HAP-1 (cell line): ENCODE results near the gene C14orf93.

ENCODE experiments used
- DNase-seq, 2 experiments: peaks; one replicate each; pipeline ENCODE4 v3.0.0-alpha.2; 2016 to 2020; ENCODE audit warnings: low spot score in 2 of 2
- H3K27me3 ChIP-seq: fragments of 250-450 bp; sonication (Bioruptor Pico); 2 replicates; pipeline ENCODE4 v1.5.1; 2020; ENCODE audit warnings: low read depth, mild to moderate bottlenecking, moderate library complexity
- H3K36me3 ChIP-seq: fragments of 250-450 bp; sonication (Bioruptor Pico); replicated peaks from 2 replicates; pipeline ENCODE4 v1.5.1; 2020; ENCODE audit warnings: mild to moderate bottlenecking
- H3K4me1 ChIP-seq: fragments of 250-450 bp; sonication (Bioruptor Pico); 2 replicates; pipeline ENCODE4 v1.5.1; 2020; ENCODE audit warnings: mild to moderate bottlenecking
- H3K4me3 ChIP-seq: fragments of 250-450 bp; sonication (Bioruptor Pico); 2 replicates; pipeline ENCODE4 v1.5.1; 2020; ENCODE audit warnings: mild to moderate bottlenecking, moderate library complexity
- H3K9me3 ChIP-seq: fragments of 250-450 bp; sonication (Bioruptor Pico); 2 replicates; pipeline ENCODE4 v1.5.1; 2020; ENCODE audit warnings: mild to moderate bottlenecking, moderate library complexity
- in situ Hi-C: fragments of 300-500 bp; cut with MboI; formaldehyde crosslinking; loops from 3 replicates; pipeline ENCODE4 v1.14.3; 2020; ENCODE audit warnings: low sequenced_read_pairs, inconsistent platforms, mixed read lengths

C14orf93 gene

GRCh38 chr14:23040100-23040499, 30.2 kb upstream of the C14orf93 start:
- H3K9me3 ChIP-seq = no peaks in the 10 kb centered on the region
- no peak overlapping the region for H3K4me3 ChIP-seq
- H3K27me3 ChIP-seq = no peaks in the 10 kb centered on the region
- DNase-seq = no peak
- no peaks in the 10 kb centered on the region for H3K36me3 ChIP-seq
- H3K4me1 ChIP-seq = peaks cover 3% of the 10 kb centered on the region
- in situ Hi-C loops = no loop called here

DNA sequence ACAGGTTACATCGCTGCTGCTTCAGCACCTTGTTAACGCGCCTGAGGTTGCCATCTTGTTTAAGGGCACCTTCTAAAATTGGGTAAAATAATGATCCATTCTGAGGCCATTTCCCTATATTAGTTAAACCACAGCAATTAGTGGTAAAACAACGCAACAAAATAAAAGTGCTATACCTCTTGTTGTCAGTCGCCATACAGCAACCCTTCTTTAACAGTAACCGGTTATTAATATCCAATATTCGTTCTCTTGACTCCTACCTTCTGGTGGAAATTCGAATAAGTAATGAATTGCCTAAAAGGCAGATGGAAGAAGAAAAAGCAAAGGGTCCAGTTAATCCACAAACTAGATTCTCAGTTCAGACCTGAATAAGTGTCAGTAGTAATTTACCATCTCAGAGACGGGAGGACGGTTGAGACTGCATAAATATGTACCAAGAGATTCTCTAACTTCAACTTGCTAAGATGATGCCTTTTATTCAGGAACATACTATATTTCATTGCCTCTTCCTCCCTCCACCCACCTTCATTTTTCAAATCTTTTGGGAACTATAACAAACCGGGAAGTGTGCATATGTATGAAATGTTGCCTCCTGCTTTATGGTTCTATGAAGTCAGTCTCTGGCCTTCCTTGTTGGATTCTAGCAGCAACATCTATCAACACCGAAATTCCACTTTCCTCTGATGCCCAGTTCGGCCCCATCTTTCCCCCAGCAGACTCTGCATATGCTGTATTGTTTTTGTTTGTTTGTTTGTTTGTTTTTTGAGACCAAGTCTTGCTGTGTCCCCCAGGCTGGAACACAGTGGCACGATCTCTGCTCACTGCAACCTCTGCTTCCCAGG, 25.6 kb upstream of the C14orf93 start:
- H3K27me3 ChIP-seq = no peaks in the 10 kb centered on the region
- H3K9me3 ChIP-seq = no peaks in the 10 kb centered on the region
- in situ Hi-C loops = no loop called here
- H3K4me1 ChIP-seq = peaks cover 9% of the 10 kb centered on the region
- peak overlapping the region; percentile 88 for H3K4me3 ChIP-seq
- DNase-seq = no peak
- peaks cover 35% of the 10 kb centered on the region for H3K36me3 ChIP-seq

- DNase-seq = peak; percentile 93 to 96
- in situ Hi-C loops = no loop called here
Measured at GRCh38 chr14:23034498-23035302, 24.8 kb upstream of the C14orf93 start, which contains the start of gene PSMB5. Gene PSMB5, minus strand, starts transcription at chr14:23034900. Its CDS starts 19 bp downstream, at chr14:23034881.

GRCh38 chr14:23033801-23034497, 24.0 kb upstream of the C14orf93 start:
- peak overlapping the region; percentile 88 for H3K4me3 ChIP-seq
- in situ Hi-C loops = no loop called here
- peaks cover 9% of the 10 kb centered on the region for H3K4me1 ChIP-seq

More at GRCh38 chr14:23034498-23035302, 24.8 kb upstream of the C14orf93 start, which contains the start of gene PSMB5:
- Histone ChIP-seq H3K4me1 (peaks cover 9% of the 10 kb centered on the region), H3K27me3 (no peaks in the 10 kb centered on the region), H3K36me3 (peaks cover 44% of the 10 kb centered on the region), H3K9me3 (no peaks in the 10 kb centered on the region), H3K4me3 (peak within 1 kb of the TSS; percentile 88)

GRCh38 chr14:23033251-23033727, 23.3 kb upstream of the C14orf93 start:
- H3K4me3 ChIP-seq = peak overlapping the region; percentile 88
- peaks cover 9% of the 10 kb centered on the region for H3K4me1 ChIP-seq
- H3K36me3 ChIP-seq = peaks cover 57% of the 10 kb centered on the region
- H3K9me3 ChIP-seq = no peaks in the 10 kb centered on the region
- DNase-seq = no peak
- H3K27me3 ChIP-seq = no peaks in the 10 kb centered on the region
- in situ Hi-C loops = no loop called here

More at GRCh38 chr14:23033801-23034497, 24.0 kb upstream of the C14orf93 start:
- peaks cover 50% of the 10 kb centered on the region for H3K36me3 ChIP-seq
- H3K27me3 ChIP-seq = no peaks in the 10 kb centered on the region
- no peaks in the 10 kb centered on the region for H3K9me3 ChIP-seq
- DNase-seq = no peak

GRCh38 chr14:23030936-23031335, 21.0 kb upstream of the C14orf93 start:
- H3K9me3 ChIP-seq = no peaks in the 10 kb centered on the region
- DNase-seq = no peak
- peaks cover 75% of the 10 kb centered on the region for H3K36me3 ChIP-seq
- H3K4me3 ChIP-seq = no peak overlapping the region
- in situ Hi-C loops = no loop called here
- no peaks in the 10 kb centered on the region for H3K27me3 ChIP-seq
- H3K4me1 ChIP-seq = peaks cover 9% of the 10 kb centered on the region

DNA sequence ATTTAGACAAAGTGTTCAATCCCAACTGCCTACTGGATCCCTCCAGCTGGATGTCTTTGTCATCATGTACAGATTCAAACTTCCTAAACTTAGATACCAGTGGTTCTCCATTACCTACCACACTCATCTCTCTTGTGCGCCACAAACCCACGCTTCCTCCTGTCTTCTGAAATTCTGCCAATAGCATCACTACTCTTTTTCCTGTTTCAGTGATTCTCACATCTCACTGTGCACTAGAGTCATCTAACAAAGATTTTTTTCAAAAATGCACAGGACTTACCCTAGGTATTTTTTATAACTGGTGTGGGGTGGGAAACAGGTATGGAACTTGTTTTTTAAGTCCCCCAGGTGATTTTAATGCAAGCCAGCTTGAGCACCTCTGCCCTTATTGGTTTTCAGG, 18.9 kb upstream of the C14orf93 start:
- DNase-seq = no peak
- H3K4me1 ChIP-seq = peaks cover 4% of the 10 kb centered on the region
- H3K4me3 ChIP-seq = no peak overlapping the region
- peaks cover 86% of the 10 kb centered on the region for H3K36me3 ChIP-seq
- in situ Hi-C loops = no loop called here
- H3K9me3 ChIP-seq = no peaks in the 10 kb centered on the region
- H3K27me3 ChIP-seq = no peaks in the 10 kb centered on the region

GRCh38 chr14:23025151-23025814, 15.3 kb upstream of the C14orf93 start:
- Histone ChIP-seq H3K4me1 (no peaks in the 10 kb centered on the region; the same call in 1 of the 2 replicates), H3K4me3 (no peak overlapping the region), H3K9me3 (no peaks in the 10 kb centered on the region), H3K36me3 (peaks cover 55% of the 10 kb centered on the region), H3K27me3 (no peaks in the 10 kb centered on the region)
- no peak for DNase-seq
- in situ Hi-C loops = no loop called here

GRCh38 chr14:23024612-23025075, 14.7 kb upstream of the C14orf93 start:
- Histone ChIP-seq H3K9me3 (no peaks in the 10 kb centered on the region), H3K27me3 (no peaks in the 10 kb centered on the region), H3K4me3 (no peak overlapping the region), H3K4me1 (no peaks in the 10 kb centered on the region), H3K36me3 (peaks cover 49% of the 10 kb centered on the region)
- DNase-seq = no peak
- in situ Hi-C loops = no loop called here

GRCh38 chr14:23023795-23024152, 13.8 kb upstream of the C14orf93 start:
- Histone ChIP-seq H3K4me1 (no peaks in the 10 kb centered on the region), H3K9me3 (no peaks in the 10 kb centered on the region), H3K27me3 (no peaks in the 10 kb centered on the region), H3K4me3 (no peak overlapping the region), H3K36me3 (peaks cover 41% of the 10 kb centered on the region)
- DNase-seq = no peak
- in situ Hi-C loops = no loop called here

- no peaks in the 10 kb centered on the region for H3K9me3 ChIP-seq
- H3K27me3 ChIP-seq = no peaks in the 10 kb centered on the region
- in situ Hi-C loops = no loop called here
- DNase-seq = no peak
- H3K36me3 ChIP-seq = peaks cover 36% of the 10 kb centered on the region
- H3K4me1 ChIP-seq = no peaks in the 10 kb centered on the region
- H3K4me3 ChIP-seq = no peak overlapping the region
Measured at GRCh38 chr14:23023022-23023794, 13.3 kb upstream of the C14orf93 start.

DNA sequence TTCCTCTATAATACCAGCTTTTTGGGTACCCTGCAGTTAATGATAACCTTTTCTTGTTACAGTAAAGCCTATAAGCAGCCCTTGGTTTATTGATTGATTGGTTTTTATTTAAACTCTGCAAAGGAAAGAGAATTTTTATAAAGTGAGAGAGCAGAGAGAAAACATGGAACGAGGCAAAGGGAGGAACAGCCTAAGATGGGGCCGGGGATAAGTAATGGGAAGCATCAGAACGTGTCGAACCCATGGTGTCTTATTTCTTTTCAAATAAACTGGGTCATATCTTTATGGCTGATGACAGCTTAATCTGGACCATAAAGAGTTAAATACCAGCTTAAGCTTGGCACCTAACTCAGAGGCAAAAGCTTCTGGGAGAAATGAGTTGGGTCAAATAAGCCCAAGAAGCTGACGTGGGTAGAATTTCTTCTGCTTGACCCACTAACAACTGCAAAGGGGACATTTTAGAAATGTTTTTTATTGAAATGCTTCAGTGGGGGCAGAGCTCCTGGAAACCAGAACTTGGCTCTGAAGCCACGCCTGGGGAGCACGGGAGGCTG, 12.0 kb upstream of the C14orf93 start:
- in situ Hi-C loops = no loop called here
- Histone ChIP-seq H3K4me1 (no peaks in the 10 kb centered on the region; the same call in 1 of the 2 replicates), H3K27me3 (no peaks in the 10 kb centered on the region), H3K9me3 (no peaks in the 10 kb centered on the region), H3K4me3 (no peak overlapping the region), H3K36me3 (peaks cover 29% of the 10 kb centered on the region)
- DNase-seq = no peak
